Renal cortex interstitium (tissue), 11 donors: Measurements from ENCODE around the gene BRAF. TPM values are rescaled to one million over a fixed set of nuclear protein-coding genes. Genes with fewer than 3 reads are reported as not detected.
"Not testable (repeated sequence)": the region's sequence is repeated elsewhere in the genome, so short reads cannot be mapped to it uniquely, and the experiment has no call there.

Experiments
- DNase-seq, 11 donors: peaks; one replicate each; pipeline ENCODE4 v3.0.0-alpha.2; 2013; ENCODE audit warnings: low read depth in 9 of 11, low spot score in 4 of 11; ENCODE audit errors: extremely low read depth in 1 of 11
- polyA plus RNA-seq, 3 donors: library from polyadenylated mRNA; unstranded; fragments of 120-200 nt; gene quantifications; one replicate each; pipeline ENCODE4 v1.2.1, GENCODE V29; 2013; ENCODE audit not compliant: insufficient read length in 3 of 3

The BRAF gene
- polyA plus RNA-seq, 3 donors: 20.3 to 30.1 (median 26.4) TPM

DNA sequence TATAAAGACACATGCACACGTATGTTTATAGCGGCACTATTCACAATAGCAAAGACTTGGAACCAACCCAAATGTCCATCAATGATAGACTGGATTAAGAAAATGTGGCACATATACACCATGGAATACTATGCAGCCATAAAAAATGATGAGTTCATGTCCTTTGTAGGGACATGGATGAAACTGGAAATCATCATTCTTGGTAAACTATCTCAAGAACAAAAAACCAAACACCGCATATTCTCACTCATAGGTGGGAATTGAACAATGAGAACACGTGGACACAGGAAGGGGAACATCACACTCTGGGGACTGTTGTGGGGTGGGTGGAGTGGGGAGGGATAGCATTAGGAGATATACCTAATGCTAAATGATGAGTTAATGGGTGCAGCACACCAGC lies 181.5 kb downstream of the BRAF start:
- not testable (repeated sequence) for DNase-seq

GRCh38 chr7:140738280-140738679 lies 186.4 kb downstream of the BRAF start:
- DNase-seq: no peak

DNA sequence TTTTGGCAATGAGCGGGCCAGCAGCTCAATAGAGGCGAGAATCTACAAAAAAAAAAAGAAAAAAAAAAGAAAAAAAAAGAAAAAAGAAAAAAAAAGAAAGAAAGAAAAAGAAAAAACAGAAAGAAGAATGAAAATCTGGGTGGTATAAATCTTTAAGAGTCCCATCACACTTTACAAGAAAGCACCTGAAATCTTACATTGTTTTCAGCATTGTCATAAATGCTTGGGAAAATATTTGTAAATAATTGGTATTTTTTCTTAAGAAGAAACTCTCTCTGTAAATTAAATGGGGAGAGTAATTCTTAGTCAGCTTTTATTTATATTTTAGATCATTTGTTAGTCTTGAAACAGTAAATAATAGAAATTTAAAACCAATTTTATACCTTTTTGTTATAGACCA lies 190.0 kb downstream of the BRAF start:
- no peak for DNase-seq

DNA sequence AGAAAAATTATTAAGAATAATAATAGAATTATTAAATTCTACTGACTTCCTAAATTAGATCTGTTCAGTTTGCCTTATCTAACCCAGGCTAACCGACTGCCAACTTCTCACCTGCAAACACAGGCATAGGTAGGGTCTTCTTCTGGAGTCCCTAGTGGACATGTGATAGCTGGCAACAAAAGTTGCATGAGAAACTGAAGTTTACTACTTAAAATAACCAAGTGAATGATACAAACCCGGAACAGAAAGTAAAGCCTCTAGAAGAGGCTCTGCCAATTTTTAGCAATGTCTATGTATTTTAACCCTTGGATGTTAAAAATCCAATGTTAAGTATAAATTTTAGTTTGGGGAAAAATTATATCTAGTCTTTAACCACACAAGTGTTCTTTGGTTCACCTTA lies 190.6 kb downstream of the BRAF start:
- DNase-seq: no peak

- DNase-seq: no peak
Measured at GRCh38 chr7:140732416-140732815, 192.3 kb downstream of the BRAF start.

DNA sequence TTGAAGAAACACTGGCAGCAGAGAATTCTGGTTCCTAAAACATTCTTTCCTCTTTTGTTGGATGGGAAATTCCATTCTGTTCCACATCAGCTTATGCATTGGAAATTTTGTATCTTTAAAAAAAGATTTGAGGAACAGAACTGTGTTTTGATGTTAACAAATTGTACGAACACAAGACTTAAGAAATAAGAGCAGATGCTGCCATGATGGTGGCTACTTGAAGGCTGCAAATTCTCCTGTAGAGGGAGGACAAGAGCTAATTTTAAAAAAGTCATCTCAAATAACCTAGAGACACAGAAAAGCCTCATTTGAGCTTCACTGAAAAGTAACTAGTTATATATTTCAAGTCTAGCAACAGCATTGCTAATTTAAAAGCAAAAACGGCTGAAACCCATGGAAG lies 198.4 kb downstream of the BRAF start:
- no peak for DNase-seq

DNA sequence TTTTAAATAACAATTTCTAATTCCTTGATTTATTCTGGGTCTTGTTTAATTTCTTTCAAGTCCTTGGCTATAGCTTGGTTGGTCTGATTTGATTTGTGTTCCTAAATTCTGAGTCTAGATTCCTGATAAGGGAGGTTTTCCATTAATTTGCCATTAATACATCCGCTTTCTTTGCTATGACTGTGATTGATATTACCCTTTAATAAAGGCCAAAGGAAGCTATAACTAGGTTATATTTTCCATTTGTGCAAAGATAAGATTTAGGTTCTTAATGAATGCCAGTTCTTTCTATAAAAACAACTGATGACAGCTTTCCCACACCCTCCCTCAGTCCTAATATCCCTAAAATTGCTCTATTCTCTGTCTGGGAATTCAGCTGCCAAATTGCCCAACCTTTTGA lies 200.0 kb downstream of the BRAF start:
- DNase-seq: no peak

DNA sequence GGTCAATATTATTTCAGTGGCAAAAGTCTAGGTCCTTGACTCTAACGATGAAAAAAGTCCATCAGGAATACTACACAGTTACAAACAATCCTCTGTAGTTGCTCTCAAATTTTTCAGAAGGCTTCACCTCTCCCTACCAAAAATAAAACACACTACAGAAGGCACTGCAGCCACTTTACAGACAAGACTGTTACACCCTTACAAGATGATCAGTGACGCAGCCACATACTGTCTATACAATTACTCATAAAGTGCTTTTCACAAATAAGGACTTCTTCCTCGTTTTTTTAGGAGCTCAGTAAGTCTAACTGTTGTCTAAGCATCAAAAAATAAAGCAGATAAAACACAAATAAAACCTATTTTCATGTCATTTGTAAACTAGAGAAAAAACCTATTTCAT lies 201.2 kb downstream of the BRAF start:
- DNase-seq: no peak

GRCh38 chr7:140723006-140723405 lies 201.7 kb downstream of the BRAF start:
- DNase-seq: no peak

DNA sequence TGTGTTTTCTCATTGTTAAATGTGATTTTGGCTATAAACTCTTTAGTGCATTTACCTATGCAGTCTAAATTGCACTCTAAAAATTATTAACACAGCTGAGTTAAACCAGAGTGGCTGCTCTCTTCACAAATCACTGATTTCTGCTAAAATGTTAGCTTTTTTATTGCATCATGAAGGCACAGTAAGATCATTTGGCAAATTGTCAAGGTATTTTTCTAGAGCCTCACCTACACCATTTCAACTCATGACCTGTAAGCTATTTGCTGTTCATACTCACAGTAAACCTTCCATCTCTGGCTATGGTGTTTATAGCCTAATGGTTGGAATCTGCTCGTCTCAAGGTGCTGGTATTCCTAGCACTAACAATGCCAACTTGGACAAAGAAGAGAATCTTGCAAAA lies 202.5 kb downstream of the BRAF start:
- DNase-seq: no peak

- DNase-seq: no peak
Measured at GRCh38 chr7:140719721-140720120, 205.0 kb downstream of the BRAF start.

DNA sequence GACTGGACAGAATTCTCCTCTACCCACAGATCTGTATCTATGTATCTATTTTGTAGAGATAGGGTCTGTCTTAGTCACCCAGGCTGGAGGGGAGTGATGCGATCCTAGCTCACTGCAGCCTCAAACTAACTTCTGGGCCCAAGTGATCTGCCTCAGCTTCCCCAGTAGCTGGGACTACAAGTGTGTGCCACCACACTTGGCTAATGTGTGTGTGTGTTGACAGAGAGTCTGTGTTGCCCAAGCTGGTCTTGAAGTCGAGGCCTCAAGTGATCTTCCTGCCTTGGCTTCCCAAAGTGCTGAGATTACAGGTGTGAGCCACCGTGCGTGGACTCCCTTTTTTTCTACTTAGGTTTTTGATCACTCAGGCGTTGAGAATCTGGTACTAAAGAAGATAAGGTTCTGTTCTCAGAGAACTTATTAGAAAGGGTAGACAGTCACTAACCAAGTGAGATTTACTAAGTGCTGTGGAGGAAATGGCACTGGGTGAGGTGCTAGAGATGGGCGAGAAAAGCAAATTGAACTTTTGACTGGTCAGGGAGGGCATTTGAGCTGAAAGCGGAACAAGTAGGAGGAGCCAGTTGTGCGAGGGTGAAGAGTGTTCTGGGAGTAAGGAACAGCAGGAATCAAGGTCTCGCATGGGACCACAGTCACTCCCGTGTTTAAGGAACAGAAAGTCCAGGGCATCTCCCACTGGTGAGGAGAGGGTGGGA lies 210.2 kb downstream of the BRAF start:
- DNase-seq: no peak

DNA sequence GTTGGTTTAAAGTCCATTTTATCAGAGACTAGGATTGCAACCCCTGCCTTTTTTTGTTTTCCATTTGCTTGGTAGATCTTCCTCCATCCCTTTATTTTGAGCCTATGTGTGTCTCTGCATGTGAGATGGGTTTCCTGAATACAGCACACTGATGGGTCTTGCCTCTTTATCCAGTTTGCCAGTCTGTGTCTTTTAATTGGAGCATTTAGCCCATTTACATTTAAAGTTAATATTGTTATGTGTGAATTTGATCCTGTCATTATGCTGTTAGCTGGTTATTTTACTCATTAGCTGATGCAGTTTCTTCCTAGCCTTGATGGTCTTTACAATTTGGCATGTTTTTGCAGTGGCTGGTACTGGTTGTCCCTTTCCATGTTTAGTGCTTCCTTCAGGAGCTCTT lies 212.3 kb downstream of the BRAF start:
- not testable (repeated sequence) for DNase-seq

DNA sequence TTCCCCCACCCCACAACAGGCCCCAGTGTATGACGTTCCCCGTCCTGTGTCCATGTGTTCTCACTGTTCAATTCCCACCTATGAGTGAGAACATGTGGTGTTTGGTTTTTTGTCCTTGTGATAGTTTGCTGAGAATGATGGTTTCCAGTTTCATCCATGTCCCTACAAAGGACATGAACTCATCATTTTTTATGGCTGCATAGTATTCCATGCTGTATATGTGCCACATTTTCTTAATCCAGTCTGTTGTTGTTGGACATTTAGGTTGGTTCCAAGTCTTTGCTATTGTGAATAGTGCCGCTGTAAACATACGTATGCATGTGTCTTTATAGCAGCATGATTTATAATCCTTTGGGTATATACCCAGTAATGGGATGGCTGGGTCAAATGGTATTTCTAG lies 216.0 kb downstream of the BRAF start:
- not testable (repeated sequence) for DNase-seq

- DNase-seq: no peak
Measured at GRCh38 chr7:140707132-140707531, 217.6 kb downstream of the BRAF start.

DNA sequence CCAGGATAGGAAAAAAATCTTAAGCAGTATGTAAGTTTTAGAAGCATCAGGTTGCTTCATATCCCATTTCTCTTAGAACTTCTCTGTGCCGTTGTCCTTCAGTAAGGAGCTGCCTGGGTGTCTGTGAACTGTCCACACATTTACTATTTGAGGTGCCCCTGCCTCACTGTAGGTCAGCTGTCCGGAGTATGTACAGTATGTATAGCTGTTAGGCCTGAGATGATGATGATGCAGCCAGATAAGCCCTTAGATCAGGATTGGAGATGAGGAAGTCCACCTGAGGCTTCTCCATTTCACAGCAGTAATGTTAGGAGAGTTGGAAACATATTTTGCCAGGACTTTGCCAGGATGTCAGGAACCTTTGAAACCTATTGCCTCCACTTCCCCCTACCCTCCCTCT lies 220.5 kb downstream of the BRAF start:
- no peak for DNase-seq

GRCh38 chr7:140702774-140703173 lies 222.0 kb downstream of the BRAF start:
- no peak for DNase-seq

- DNase-seq: no peak
Measured at GRCh38 chr7:140698477-140698876, 226.3 kb downstream of the BRAF start.

GRCh38 chr7:140697447-140698143 lies 227.1 kb downstream of the BRAF start:
- no peak for DNase-seq

- DNase-seq: peak; percentile 70 to 87 (median 84)
Measured at GRCh38 chr7:140696680-140697446, 227.9 kb downstream of the BRAF start, which contains the start of gene NDUFB2. Gene NDUFB2 (plus strand): TSS chr7:140696708. CDS start chr7:140696745, 37 bp downstream.
